ENCODE measurements around the gene NPTX1. TPM values are rescaled to one million over a fixed set of nuclear protein-coding genes. Genes with fewer than 3 reads are reported as not detected.

Gene NPTX1, protein sequence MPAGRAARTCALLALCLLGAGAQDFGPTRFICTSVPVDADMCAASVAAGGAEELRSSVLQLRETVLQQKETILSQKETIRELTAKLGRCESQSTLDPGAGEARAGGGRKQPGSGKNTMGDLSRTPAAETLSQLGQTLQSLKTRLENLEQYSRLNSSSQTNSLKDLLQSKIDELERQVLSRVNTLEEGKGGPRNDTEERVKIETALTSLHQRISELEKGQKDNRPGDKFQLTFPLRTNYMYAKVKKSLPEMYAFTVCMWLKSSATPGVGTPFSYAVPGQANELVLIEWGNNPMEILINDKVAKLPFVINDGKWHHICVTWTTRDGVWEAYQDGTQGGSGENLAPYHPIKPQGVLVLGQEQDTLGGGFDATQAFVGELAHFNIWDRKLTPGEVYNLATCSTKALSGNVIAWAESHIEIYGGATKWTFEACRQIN
- 23.4 and 24.2 TPM in 2 replicates for total RNA-seq

DNA sequence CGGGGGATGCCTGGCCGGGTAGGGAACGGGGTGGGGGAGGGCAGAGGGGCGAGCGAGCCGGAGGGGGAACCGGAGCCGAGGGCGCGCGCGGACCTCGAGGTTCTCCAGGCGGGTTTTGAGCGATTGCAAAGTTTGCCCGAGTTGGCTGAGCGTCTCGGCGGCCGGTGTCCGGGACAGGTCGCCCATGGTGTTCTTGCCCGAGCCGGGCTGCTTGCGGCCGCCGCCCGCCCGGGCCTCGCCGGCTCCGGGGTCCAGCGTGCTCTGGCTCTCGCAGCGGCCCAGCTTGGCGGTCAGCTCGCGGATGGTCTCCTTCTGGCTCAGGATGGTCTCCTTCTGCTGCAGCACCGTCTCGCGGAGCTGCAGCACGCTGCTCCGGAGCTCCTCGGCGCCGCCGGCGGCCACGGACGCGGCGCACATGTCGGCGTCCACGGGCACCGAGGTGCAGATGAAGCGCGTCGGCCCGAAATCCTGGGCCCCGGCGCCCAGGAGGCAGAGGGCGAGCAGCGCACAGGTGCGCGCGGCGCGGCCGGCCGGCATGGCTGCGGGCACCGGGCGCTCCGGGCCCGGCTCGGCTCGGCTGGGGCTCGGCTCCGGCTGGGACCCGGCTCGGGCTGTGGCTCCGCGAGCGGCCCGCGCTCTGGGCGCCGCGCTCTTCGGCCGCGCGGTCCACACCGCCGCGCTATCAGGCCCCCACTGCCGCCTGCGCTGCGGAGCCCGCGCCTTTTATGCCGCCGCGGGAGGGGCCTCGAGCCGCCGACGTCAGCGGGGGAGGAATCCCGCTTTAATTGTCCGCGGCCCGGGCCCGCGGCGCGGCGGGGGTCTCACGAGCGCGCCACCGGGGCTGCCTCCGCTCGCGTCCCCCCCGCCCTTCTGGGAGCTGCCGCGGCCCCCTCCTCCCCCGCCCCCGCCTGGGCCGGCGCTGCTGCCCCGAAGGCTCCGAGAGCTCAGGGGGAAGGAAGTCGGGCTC is at the start of gene NPTX1:
Gene NPTX1, minus strand, starts transcription at position 698 of the 967 bp plus-strand sequence. Its CDS starts 161 bp downstream, at position 537.
- H3K27me3 Mint-ChIP-seq (ENCODE audit: insufficient read depth): peaks cover 41% of the 10 kb centered on the region
- DNase-seq (ENCODE audit: low spot score): no peak

GRCh38 chr17:80523956-80524712 is 47.7 kb upstream of the NPTX1 start:
- intact Hi-C loops (cut with micrococcal nuclease): no loop called here
- Mint-ChIP-seq H3K27me3 (ENCODE audit: insufficient read depth) (peaks cover 9% of the 10 kb centered on the region), H3K4me3 (no peak overlapping the region), H3K36me3 (ENCODE audit: low read depth) (no peaks in the 10 kb centered on the region), H3K9me3 (no peaks in the 10 kb centered on the region), H3K27ac (no peak overlapping the region), H3K4me1 (ENCODE audit: low read depth) (no peaks in the 10 kb centered on the region)
- no peak for DNase-seq (ENCODE audit: low spot score)

More for the DNA sequence above, at the start of gene NPTX1:
- H3K27ac Mint-ChIP-seq: peak within 1 kb of the TSS; percentile 55
- H3K4me1 Mint-ChIP-seq (ENCODE audit: low read depth): peaks cover 18% of the 10 kb centered on the region
- H3K9me3 Mint-ChIP-seq: no peaks in the 10 kb centered on the region
- peak within 1 kb of the TSS; percentile 80 for H3K4me3 Mint-ChIP-seq
- intact Hi-C loops (cut with micrococcal nuclease): loop anchor here (2.0 to 5.0 kb wide), 2 partner anchors 21 to 66 kb away; partner anchors contain the start of gene RPTOR
- H3K36me3 Mint-ChIP-seq (ENCODE audit: low read depth): peaks cover 14% of the 10 kb centered on the region

- Mint-ChIP-seq H3K27ac (no peak overlapping the region), H3K27me3 (ENCODE audit: insufficient read depth) (peaks cover 13% of the 10 kb centered on the region), H3K4me1 (ENCODE audit: low read depth) (no peaks in the 10 kb centered on the region), H3K9me3 (no peaks in the 10 kb centered on the region), H3K4me3 (no peak overlapping the region), H3K36me3 (ENCODE audit: low read depth) (no peaks in the 10 kb centered on the region)
- DNase-seq (ENCODE audit: low spot score): no peak
- intact Hi-C loops (cut with micrococcal nuclease): no loop called here
These were observed 46.8 kb upstream of the NPTX1 start for GRCh38 chr17:80523054-80523744.

DNA sequence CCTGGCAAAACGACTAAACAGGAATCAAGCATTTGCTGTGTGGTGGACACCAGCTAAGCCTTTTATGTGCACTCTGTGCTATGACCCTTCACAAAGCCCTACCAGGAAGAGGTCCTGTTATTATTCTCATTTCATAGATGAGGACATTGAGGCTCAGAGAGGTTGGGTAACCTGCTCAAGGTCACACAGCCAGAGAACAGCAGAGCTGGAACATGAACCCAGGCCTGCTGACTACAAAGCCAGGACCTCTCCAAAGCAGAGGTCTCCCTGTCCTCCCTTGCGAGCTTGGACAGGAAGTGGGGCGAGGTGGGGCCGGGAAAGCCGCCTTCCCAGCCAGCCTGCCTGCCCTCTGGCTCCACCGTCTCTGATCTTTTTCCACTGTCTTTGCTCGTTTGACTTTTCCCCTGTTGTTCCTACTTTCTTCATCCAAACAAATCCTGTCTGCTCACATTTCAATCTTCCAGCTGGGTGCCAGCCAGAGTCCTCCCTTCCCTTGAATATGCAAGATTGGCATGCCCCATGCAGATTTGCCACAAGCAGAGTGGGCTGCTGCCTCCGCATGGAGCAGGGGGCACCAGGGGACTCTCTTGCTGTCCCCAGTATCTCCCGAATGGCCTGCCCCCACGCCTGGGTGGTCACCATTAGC is 44.5 kb upstream of the NPTX1 start:
- no peaks in the 10 kb centered on the region for H3K4me1 Mint-ChIP-seq (ENCODE audit: low read depth)
- H3K27me3 Mint-ChIP-seq (ENCODE audit: insufficient read depth): peaks cover 11% of the 10 kb centered on the region
- H3K27ac Mint-ChIP-seq: no peak overlapping the region
- H3K9me3 Mint-ChIP-seq: no peaks in the 10 kb centered on the region
- H3K4me3 Mint-ChIP-seq: no peak overlapping the region
- H3K36me3 Mint-ChIP-seq (ENCODE audit: low read depth): no peaks in the 10 kb centered on the region
- no peak for DNase-seq (ENCODE audit: low spot score)
- intact Hi-C loops (cut with micrococcal nuclease): no loop called here

- Mint-ChIP-seq H3K27ac (no peak overlapping the region), H3K36me3 (ENCODE audit: low read depth) (no peaks in the 10 kb centered on the region), H3K4me3 (no peak overlapping the region), H3K9me3 (no peaks in the 10 kb centered on the region), H3K27me3 (ENCODE audit: insufficient read depth) (peaks cover 13% of the 10 kb centered on the region), H3K4me1 (ENCODE audit: low read depth) (no peaks in the 10 kb centered on the region)
- intact Hi-C loops (cut with micrococcal nuclease): no loop called here
- no peak for DNase-seq (ENCODE audit: low spot score)
These were observed 42.8 kb upstream of the NPTX1 start for GRCh38 chr17:80519091-80519781.

DNA sequence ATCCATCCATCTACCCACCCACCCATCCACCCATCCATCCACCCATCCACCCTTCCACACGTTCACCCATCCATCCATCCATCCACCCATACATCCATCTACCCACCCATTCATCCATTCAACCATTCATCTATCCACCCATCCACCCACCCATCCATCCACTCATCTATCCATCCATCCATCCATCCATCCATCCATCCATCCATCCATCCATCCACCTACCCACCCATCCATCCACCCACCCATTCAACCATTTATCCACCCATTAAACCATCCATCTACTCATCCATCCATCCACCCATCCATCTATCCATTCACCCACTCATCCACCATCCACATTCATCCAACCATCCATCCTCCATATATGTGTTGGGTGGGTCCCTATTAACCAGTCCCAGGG is 42.0 kb upstream of the NPTX1 start:
- no peak overlapping the region for H3K27ac Mint-ChIP-seq
- DNase-seq (ENCODE audit: low spot score): no peak
- no peak overlapping the region for H3K4me3 Mint-ChIP-seq
- H3K4me1 Mint-ChIP-seq (ENCODE audit: low read depth): no peaks in the 10 kb centered on the region
- H3K36me3 Mint-ChIP-seq (ENCODE audit: low read depth): no peaks in the 10 kb centered on the region
- H3K27me3 Mint-ChIP-seq (ENCODE audit: insufficient read depth): peaks cover 13% of the 10 kb centered on the region
- H3K9me3 Mint-ChIP-seq: no peaks in the 10 kb centered on the region
- intact Hi-C loops (cut with micrococcal nuclease): no loop called here

DNA sequence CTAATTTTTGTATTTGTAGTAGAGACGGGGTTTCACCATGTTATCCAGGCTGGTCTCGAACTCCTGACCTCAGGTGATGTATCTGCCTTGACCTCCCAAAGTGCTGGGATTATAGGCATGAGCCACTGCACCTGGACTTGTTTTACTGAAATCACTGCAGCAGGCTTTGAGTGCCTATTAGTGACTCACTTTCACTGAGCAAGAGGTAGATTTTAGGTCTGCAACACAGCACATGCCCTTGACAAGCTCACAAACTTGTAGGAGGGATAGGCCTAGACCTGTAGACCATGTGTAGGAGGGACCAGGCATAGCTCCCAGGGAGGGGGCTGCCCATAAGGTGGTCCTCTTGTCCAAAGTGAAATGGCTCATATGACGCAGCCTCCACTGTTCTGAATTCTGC is 41.2 kb upstream of the NPTX1 start:
- Mint-ChIP-seq H3K4me3 (no peak overlapping the region), H3K4me1 (ENCODE audit: low read depth) (no peaks in the 10 kb centered on the region), H3K9me3 (no peaks in the 10 kb centered on the region), H3K36me3 (ENCODE audit: low read depth) (no peaks in the 10 kb centered on the region), H3K27ac (no peak overlapping the region), H3K27me3 (ENCODE audit: insufficient read depth) (peaks cover 13% of the 10 kb centered on the region)
- intact Hi-C loops (cut with micrococcal nuclease): no loop called here
- DNase-seq (ENCODE audit: low spot score): no peak

- intact Hi-C loops (cut with micrococcal nuclease): no loop called here
- H3K9me3 Mint-ChIP-seq: no peaks in the 10 kb centered on the region
These were observed 39.9 kb upstream of the NPTX1 start for GRCh38 chr17:80516171-80516932.

GRCh38 chr17:80513892-80514291 is 37.5 kb upstream of the NPTX1 start:
- no peak for DNase-seq (ENCODE audit: low spot score)
- no peaks in the 10 kb centered on the region for H3K4me1 Mint-ChIP-seq (ENCODE audit: low read depth)
- no peak overlapping the region for H3K27ac Mint-ChIP-seq
- H3K27me3 Mint-ChIP-seq (ENCODE audit: insufficient read depth): peaks cover 11% of the 10 kb centered on the region
- no peaks in the 10 kb centered on the region for H3K36me3 Mint-ChIP-seq (ENCODE audit: low read depth)
- H3K4me3 Mint-ChIP-seq: no peak overlapping the region
- intact Hi-C loops (cut with micrococcal nuclease): no loop called here
- H3K9me3 Mint-ChIP-seq: no peaks in the 10 kb centered on the region

More at GRCh38 chr17:80516171-80516932, 39.9 kb upstream of the NPTX1 start:
- no peak overlapping the region for H3K4me3 Mint-ChIP-seq
- no peak overlapping the region for H3K27ac Mint-ChIP-seq
- H3K4me1 Mint-ChIP-seq (ENCODE audit: low read depth): no peaks in the 10 kb centered on the region
- H3K27me3 Mint-ChIP-seq (ENCODE audit: insufficient read depth): peaks cover 11% of the 10 kb centered on the region
- no peak for DNase-seq (ENCODE audit: low spot score)
- no peaks in the 10 kb centered on the region for H3K36me3 Mint-ChIP-seq (ENCODE audit: low read depth)

- intact Hi-C loops (cut with micrococcal nuclease): no loop called here
- H3K27me3 Mint-ChIP-seq (ENCODE audit: insufficient read depth): peaks cover 7% of the 10 kb centered on the region
- no peak overlapping the region for H3K27ac Mint-ChIP-seq
- DNase-seq (ENCODE audit: low spot score): no peak
- H3K4me3 Mint-ChIP-seq: no peak overlapping the region
- no peaks in the 10 kb centered on the region for H3K9me3 Mint-ChIP-seq
- no peaks in the 10 kb centered on the region for H3K36me3 Mint-ChIP-seq (ENCODE audit: low read depth)
- H3K4me1 Mint-ChIP-seq (ENCODE audit: low read depth): no peaks in the 10 kb centered on the region
These were observed 36.8 kb upstream of the NPTX1 start for GRCh38 chr17:80513201-80513600.

GRCh38 chr17:80512233-80512632 is 35.8 kb upstream of the NPTX1 start:
- intact Hi-C loops (cut with micrococcal nuclease): no loop called here
- no peak for DNase-seq (ENCODE audit: low spot score)
- no peaks in the 10 kb centered on the region for H3K9me3 Mint-ChIP-seq
- H3K27ac Mint-ChIP-seq: no peak overlapping the region
- no peak overlapping the region for H3K4me3 Mint-ChIP-seq
- no peaks in the 10 kb centered on the region for H3K36me3 Mint-ChIP-seq (ENCODE audit: low read depth)
- no peaks in the 10 kb centered on the region for H3K4me1 Mint-ChIP-seq (ENCODE audit: low read depth)
- H3K27me3 Mint-ChIP-seq (ENCODE audit: insufficient read depth): peaks cover 5% of the 10 kb centered on the region

All from activated T-helper 1 cell treated with anti-CD3 and anti-CD28 coated beads, Interleukin-12 subunit alpha, Interleukin-12 subunit beta, Interleukin-2, Interleukin-4 antibody, amounts not matched to agents 30 ng/mL and 10 ng/mL and 1 ng/mL, durations not matched to agents 14 hours and 24 hours and 36 hours (primary cell).